ENCODE data around the gene KLRC4.
A peak's percentile ranks its signal among the peaks of the same experiment; 100 is the strongest.
"Not testable (repeated sequence)": the region's sequence is repeated elsewhere in the genome, so short reads cannot be mapped to it uniquely, and the experiment has no call there.

KLRC4 gene

GRCh38 chr12:10396176-10396575, 13.4 kb downstream of the KLRC4 start:
- not testable (repeated sequence) for DNase-seq

- peak in 1 of 2 experiments; percentile 3 for DNase-seq
Observed at GRCh38 chr12:10395390-10395998, 14.1 kb downstream of the KLRC4 start.

GRCh38 chr12:10394531-10395152, 14.9 kb downstream of the KLRC4 start:
- not testable (repeated sequence) for DNase-seq

GRCh38 chr12:10393291-10393690, 16.3 kb downstream of the KLRC4 start:
- no peak for DNase-seq

GRCh38 chr12:10392394-10392930, 17.1 kb downstream of the KLRC4 start:
- peak in 1 of 2 experiments; percentile 6 for DNase-seq

- DNase-seq = not testable (repeated sequence)
Observed at GRCh38 chr12:10390991-10391390, 18.6 kb downstream of the KLRC4 start.

- no peak for DNase-seq
Observed at GRCh38 chr12:10389904-10390303, 19.7 kb downstream of the KLRC4 start, which contains the start of gene KLRK1. Gene KLRK1, minus strand, starts transcription at chr12:10390041. Its CDS starts 1,231 bp downstream, at chr12:10388810.

- DNase-seq = no peak
Observed at GRCh38 chr12:10388624-10389413, 20.7 kb downstream of the KLRC4 start.

- DNase-seq = not testable (repeated sequence)
Observed at GRCh38 chr12:10387498-10387897, 22.1 kb downstream of the KLRC4 start.

GRCh38 chr12:10386857-10387256, 22.7 kb downstream of the KLRC4 start:
- DNase-seq = no peak

- no peak for DNase-seq
Observed at GRCh38 chr12:10385166-10385613, 24.4 kb downstream of the KLRC4 start.

GRCh38 chr12:10384191-10384590, 25.4 kb downstream of the KLRC4 start:
- no peak for DNase-seq

- no peak for DNase-seq
Observed at GRCh38 chr12:10381928-10382628, 27.5 kb downstream of the KLRC4 start.

GRCh38 chr12:10378737-10379136, 30.8 kb downstream of the KLRC4 start:
- not testable (repeated sequence) for DNase-seq

GRCh38 chr12:10374624-10375018, 34.9 kb downstream of the KLRC4 start:
- DNase-seq = no peak

GRCh38 chr12:10372559-10372958, 37.0 kb downstream of the KLRC4 start:
- DNase-seq = no peak

GRCh38 chr12:10371893-10372535, 37.5 kb downstream of the KLRC4 start:
- DNase-seq = not testable (repeated sequence)

GRCh38 chr12:10369557-10370415, 39.8 kb downstream of the KLRC4 start:
- no peak for DNase-seq

- no peak for DNase-seq
Observed at GRCh38 chr12:10368206-10369171, 41.1 kb downstream of the KLRC4 start.

- not testable (repeated sequence) for DNase-seq
Observed at GRCh38 chr12:10367714-10368113, 41.8 kb downstream of the KLRC4 start.
